Stimulated activated CD8-positive, alpha-beta memory T cell treated with anti-CD3 and anti-CD28 coated beads, Interleukin-15, amount 100 ng/mL, for 1 hour (primary cell): ENCODE data around the gene ADAM22.

ENCODE experiments used
- DNase-seq: peaks from one replicate; pipeline ENCODE4 v3.0.0-alpha.2; 2020; ENCODE audit warnings: low read depth

The ADAM22 gene

DNA sequence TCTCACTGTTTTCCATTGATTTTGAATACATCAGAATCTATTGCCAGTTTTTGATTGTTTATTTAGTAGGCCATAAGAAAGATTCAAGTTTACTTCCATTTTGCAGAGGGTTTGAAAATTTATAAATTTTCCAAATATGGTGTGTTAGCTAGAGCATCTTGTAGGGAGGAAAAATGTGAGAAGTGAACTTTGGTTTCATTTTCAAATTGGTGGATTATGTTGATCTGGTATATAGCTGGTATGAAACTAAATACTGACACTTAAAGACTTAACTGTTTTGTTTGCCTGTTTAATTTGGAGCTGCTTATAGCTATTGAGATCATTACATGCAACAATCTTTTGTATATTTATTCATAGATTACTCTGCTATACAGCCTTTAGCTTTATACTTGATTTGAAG, 108.1 kb downstream of the ADAM22 start:
- no peak for DNase-seq

GRCh38 chr7:88042803-88043202, 108.8 kb downstream of the ADAM22 start:
- no peak for DNase-seq

DNA sequence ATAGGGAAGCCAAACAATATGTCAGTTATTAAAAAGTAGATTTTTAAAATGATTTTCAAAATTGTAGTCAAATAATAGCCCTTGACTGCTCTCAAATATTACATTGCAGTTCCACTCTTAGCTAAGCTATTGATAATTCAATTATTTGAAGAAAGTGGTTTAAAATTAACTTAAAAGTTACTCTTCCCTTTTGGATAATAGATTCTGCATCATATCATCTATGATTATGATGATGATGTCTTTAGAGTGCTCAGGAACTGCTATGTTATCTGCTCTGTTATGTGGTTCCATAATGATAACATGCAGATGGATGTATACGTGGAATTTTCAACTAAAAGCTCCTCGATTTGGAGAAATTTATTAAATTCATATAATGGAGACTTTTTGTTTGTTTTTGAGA, 110.0 kb downstream of the ADAM22 start:
- DNase-seq, result no peak

DNA sequence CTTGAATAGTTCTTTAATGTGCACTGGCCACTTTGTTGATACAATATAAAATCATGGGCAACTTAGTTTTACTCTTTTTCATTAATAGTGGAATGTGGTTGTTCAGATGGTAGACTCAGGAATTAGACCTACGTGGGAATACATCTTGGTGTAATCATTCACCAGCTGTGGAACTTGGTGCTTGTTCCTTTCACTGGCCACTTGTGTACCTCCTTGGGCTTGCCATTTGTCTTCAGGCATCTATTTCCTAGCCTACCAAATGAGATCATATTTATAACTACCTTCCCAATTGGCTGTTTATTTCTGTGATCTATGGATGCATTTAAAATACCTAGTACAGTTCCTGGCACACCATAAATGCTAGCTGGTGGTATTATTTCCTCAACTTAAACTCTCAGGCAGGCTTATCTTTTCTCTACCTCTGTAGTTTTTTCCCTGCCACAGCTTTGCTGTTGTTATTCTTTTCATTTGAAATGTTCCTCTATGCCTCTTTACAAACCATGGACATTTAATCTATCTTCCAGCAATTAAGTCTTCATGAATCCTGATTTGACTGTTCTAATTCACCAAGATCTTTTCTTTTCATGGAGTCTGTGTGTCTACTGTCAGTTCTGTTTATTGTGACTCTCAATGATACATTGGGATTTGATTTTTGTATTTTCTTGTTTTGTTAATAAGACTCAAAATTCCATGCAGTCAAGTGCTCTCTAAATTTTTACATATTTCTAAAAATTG, 113.0 kb downstream of the ADAM22 start:
- no peak for DNase-seq

- no peak for DNase-seq
Observed at GRCh38 chr7:88057655-88058054, 123.6 kb downstream of the ADAM22 start.

- no peak for DNase-seq
Observed at GRCh38 chr7:88062238-88062637, 128.2 kb downstream of the ADAM22 start.

DNA sequence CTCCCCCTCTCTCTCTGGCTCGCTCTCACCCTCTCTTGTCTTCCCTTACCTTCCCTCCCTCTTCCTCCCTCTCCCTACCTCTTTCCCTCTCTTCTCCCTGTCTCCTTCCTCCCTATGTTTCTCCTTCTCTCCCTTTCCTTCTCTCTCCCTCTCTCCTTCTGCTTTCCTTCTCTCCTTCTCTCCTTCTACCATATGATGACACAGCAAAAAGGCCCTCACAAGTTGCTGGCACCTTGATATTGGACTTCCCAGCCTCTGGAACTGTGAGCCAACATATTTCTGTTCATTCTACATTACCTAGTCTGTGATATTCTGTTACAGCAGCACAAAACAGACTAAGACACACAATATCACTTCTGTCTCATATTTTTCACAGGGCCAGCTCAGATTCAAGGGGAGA, 135.0 kb downstream of the ADAM22 start:
- DNase-seq, result no peak

GRCh38 chr7:88071994-88072714, 138.1 kb downstream of the ADAM22 start:
- no peak for DNase-seq

GRCh38 chr7:88072715-88073055, 138.6 kb downstream of the ADAM22 start:
- DNase-seq, result no peak

- no peak for DNase-seq
Observed at GRCh38 chr7:88073626-88074025, 139.6 kb downstream of the ADAM22 start.

GRCh38 chr7:88075216-88075615, 141.2 kb downstream of the ADAM22 start:
- DNase-seq, result no peak

- no peak for DNase-seq
Observed at GRCh38 chr7:88083883-88084282, 149.8 kb downstream of the ADAM22 start.

GRCh38 chr7:88089561-88089960, 155.5 kb downstream of the ADAM22 start:
- no peak for DNase-seq

GRCh38 chr7:88090240-88090639, 156.2 kb downstream of the ADAM22 start:
- no peak for DNase-seq

GRCh38 chr7:88090671-88091070, 156.6 kb downstream of the ADAM22 start:
- no peak for DNase-seq

DNA sequence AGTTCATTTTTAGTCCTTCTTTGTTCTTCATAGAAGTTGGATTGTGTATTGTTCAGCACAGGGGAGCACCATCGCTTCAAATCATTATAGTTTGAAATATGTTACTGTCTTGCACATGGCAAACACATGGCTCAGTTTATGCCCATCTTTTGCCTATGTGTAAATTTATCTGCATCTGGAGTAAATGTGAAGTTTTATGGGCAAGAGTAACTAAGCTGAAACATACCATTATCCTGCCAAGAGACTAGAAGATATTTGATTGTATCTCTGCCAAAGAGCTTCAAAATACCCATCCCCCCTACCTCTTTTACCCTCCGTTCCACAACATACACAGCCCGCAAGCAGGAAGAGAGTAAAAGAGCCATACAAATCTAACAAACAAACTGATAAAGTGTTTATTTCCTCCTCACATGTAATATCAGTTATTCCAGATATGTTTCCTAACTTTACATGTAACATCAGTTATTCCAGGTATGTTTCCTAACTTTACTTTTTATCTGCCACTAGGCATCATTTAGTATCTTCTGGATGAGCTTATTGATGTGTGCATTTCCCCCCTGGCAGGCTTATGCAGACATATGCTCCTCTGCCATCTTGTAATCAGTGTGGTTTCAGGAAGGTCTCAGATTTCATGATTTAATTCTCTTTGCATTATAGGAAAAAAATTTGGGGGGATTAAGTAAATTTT, 158.1 kb downstream of the ADAM22 start:
- DNase-seq, result no peak

- no peak for DNase-seq
Observed at GRCh38 chr7:88092676-88092999, 158.6 kb downstream of the ADAM22 start.

DNA sequence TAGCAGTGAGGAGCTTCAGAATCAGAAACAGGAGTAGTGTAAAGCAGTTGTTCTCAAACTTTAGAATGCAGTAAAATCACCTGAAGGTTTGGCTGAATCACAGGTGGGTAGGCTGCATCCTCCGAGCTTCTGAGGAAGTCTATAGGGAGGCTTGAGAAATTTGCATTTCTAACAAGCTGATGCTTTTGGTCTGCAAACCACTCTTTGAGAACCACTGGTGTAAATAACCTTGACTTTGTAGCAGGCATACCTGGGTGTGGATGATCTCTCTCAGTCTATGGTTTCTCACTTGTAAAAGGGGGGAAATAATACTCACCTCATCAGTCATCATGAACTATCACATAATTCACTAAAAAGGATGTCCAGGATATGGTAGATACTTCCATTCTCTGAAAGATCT, 167.7 kb downstream of the ADAM22 start:
- DNase-seq, result no peak

- DNase-seq, result no peak
Observed at GRCh38 chr7:88102675-88103074, 168.6 kb downstream of the ADAM22 start.

DNA sequence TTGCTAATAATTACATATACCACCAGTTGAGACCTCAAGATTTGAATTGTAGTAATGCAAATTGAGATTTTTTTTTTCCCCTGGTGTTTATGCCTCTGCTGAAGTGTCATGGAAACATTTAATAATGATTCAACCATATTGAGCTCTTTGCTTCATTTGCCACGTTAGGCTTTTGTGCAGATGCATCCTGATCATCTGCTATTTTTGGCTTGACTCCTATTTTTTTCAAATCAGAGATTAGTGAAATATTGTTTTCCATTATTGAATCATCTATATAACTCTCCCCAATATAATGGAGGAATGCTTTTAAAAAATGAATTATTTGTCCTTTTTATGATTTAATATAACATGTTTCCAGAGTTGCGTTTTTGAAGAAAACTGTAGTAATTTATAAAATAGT, 170.7 kb downstream of the ADAM22 start:
- DNase-seq, result no peak

DNA sequence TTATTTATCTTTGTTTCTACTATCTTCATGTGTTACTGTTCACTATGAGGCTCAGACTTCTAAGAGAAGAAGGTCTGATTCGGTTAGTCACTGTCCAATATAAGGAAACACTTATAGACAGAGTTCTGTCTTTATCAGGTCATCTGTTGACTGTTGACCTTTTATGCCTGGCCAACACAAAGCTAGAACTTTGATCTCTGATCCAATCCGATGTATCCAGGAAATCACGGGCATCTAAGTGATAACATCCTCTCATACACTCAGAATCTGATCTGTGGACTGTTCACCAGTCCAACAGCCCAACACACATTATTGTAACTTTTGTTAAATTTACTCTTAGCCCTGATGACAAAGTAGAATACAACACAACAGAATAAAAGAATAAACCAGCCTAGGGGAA, 171.2 kb downstream of the ADAM22 start:
- no peak for DNase-seq

- no peak for DNase-seq
Observed at GRCh38 chr7:88106434-88106833, 172.4 kb downstream of the ADAM22 start.

DNA sequence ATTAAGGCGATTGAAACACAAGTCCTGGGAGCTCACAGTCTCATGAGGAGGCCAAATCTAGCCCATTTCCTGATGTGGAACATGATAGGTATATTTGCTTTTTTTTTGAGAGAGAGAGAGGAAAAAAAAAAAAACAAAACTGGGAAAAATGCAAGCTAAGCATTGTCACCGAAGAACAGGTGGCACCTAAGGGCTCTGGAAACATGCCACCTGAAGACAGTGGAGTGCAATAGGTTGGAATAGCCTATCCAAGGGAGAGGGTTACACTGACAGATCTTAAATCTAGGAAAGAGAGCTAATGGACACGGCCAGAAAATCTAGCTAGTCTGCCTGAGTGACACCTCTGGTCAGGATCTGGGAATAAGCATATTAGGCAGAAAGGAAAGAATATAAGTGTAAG, 175.6 kb downstream of the ADAM22 start:
- DNase-seq, result no peak
